ENCODE data around the gene AGPAT2.

AGPAT2 gene

GRCh38 chr9:136659861-136660784 is 27.1 kb downstream of the AGPAT2 start:
- DNase-seq = no peak

GRCh38 chr9:136658849-136659535 is 28.3 kb downstream of the AGPAT2 start:
- DNase-seq = no peak

DNA sequence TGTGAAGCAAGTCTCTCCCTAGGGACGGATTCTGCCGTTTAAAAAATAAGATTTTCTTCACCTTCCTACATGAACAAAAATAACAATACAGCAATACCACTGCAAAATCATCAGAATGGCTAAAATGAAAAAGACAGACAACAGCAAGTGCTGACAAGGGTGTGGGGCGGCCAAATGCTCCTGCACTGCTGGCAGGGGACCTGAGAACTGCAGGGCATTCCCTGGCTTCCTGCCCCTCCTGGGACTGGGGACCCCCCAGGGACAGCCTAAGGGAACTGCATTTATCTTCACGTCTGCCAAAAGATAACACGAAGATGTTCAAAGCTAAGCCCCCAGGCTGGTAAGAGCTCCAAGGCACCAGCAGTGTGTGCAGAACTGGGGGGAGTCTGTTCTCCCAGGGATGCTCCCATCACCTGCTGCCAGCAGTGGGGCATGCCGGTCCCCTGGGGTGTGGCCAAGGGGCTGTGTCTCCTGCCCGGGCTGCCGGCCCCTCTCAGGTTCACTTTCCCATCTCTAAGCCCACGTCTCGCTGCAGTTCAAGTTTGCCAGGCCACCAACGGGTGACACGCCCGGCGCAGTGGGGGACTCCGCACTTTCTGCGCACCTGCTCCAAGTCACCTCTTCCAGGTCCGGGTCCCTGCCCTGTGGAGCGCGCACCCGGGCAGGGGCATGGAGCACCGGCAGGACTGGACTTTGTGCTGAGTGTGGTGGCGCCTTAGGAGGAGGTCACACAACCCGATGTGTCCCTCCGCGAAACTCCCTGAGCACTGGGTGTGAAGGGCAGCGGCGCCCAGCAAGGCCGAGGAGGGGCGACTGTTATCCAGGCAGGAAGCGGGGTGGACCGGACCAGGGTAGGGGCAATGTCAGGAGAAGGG is 29.0 kb downstream of the AGPAT2 start:
- DNase-seq = no peak

- DNase-seq = no peak
Observed at GRCh38 chr9:136656795-136657611, 30.3 kb downstream of the AGPAT2 start.

DNA sequence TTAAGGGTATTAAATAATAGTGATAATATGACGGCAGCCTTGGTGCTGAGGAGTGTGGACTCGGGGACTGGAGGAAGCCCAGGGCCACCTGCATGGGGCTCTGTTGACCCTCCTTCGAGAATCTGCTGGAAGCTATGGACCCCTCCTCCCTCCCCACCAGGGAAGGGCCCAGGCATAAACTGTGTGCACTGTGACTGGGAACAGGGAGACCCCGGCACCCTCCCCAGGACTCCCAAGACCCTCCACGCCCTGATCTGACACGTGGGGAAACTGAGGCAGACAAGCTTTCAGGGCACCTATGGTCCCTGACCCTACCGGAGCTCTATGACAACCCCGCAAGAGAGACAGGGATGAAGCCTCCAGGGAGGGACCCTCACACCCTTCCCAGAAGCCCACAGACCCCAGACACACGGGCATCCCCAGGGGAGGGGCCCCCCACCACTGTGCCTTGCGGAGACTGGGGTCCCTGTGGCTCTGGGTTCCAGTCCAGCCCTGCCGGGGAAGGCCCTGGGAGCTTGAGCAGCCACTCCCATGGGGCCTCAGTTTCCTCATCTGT is 31.0 kb downstream of the AGPAT2 start:
- no peak for DNase-seq

GRCh38 chr9:136655536-136656182 is 31.6 kb downstream of the AGPAT2 start:
- DNase-seq = no peak

DNA sequence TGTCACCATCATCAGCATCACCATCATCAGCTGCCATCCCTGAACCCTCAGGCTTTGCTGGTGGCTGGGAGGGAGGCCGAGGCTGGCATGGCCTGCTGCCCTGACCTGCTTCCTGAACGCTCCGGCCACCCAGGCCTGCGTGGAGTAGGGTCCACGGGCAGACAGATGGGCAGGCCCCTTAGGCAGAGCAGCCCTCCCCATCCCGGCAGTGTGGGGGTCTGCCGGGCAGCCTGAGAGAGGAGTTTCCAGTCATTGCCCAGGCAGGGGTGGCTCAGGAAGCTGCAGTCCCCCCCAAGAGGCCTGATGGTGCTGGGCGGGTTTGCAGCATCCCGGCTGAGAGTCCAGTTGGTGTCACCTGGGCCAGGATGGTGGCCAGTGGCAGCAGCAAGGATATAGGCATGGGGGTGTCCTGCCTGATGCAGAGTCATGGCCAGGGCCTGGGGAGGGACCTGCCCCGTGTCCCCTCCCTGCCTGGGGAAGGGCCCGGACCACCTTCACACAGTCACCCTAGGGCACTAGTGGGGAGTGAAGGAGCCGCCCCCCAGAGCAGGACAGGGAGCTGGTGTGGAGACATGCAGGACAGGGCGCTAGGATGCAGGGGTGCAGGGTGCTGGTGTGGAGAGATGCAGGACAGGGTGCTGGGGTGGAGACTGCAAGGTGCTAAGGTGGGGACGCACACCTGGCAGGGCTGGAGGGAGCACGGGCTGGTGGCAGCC is 32.3 kb downstream of the AGPAT2 start:
- DNase-seq = no peak

GRCh38 chr9:136653323-136654079 is 33.8 kb downstream of the AGPAT2 start:
- DNase-seq = no peak

DNA sequence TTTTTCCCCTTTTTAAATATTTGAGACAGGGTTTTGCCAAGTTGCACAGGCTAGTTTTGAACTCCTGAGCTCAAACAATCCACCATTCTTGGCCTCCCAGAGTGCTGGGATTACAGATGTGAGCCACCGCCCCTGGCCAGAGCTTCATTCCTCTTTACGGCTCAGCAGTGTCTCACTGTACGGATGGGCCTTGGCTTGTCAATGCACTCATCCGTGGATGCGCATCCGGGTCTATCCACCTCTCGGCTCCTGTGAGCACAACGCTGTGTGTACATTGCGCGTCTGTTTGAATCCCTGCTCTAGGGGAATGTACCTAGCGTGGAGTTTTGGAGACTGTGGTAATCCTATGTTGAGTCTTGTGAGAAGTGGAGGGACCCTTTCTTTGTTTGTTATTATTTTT is 35.4 kb downstream of the AGPAT2 start:
- DNase-seq = no peak

DNA sequence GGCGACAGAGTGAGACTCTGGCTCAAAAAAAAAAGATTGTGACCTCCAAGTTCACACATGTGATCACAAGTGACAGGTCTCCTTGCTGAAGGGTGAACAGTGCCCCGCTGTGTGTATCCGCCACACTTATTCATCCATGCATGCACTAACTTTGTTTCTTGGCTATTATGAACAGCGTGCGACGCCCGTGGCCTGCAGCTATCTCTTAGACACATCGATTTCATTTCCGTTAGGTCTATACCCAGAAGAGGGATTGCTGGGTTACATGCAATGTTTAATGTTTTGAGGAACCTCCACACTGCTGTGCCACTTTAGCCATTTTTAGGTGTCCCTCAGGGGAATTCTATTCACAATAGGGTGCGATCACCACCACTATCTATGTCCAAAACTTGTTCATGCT is 36.6 kb downstream of the AGPAT2 start:
- no peak for DNase-seq

- DNase-seq = no peak
Observed at GRCh38 chr9:136650021-136650420, 37.2 kb downstream of the AGPAT2 start.

DNA sequence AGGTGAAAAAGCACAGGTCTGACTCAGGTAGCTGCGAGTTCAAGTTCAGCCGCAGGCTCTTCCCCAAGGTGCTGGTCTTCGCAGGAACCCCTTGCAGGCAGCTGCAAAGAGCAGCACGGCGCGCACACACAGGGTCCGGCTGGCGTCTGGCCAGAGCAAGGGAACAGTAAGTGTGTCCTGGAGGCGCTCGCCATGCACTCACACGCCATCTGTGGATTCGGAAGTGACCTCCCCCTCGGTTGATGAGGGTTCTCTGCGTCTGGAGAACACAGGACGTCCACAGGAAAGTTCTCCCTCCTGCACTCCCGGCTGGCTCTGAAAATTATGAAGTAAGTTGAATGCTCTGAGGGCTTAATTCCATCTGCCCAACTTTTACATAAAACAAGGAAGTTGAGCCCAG is 38.5 kb downstream of the AGPAT2 start:
- no peak for DNase-seq

GRCh38 chr9:136646827-136647711 is 40.2 kb downstream of the AGPAT2 start:
- no peak for DNase-seq

DNA sequence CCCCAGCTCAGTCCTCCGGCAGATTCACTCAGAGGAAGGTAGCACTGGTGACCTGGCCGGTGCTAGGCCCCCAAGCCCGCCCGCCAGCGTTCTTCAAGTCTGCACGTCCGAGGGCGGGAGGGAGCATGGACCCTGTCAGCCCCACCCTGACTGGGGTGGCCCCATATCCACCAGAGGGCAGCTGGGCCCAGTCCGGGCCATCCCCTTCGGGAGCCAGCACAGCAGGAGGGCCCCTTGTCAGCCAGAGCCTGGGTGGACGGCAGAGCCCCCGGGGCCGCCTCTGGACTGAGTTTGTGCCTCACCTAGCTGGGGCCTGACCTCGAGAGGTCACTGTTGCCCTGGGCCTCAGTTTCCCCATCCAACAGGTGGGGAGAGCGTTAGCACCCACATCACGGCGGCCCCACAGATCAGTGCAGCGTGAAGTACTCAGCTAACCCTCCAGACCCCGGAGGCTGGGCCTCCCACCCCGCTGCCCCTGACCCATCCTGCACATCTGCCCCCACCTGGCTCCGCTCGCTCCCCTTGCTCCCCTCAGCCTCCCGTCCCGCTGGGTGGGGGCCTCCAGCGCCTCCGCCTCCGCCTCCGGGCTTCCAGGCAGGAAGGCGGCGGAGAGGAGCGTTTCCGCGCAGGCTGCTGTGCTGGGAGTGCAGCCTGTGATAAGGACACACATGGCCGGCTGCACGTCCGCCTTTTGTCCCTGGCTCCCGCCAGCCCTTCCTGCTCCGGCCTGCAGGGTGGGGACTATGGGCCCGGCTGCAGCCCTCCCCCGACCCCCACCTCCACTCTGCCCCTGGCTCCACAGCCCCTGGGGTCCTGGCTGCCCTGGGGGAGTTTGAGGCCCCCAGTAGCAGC is 41.1 kb downstream of the AGPAT2 start:
- DNase-seq = no peak

DNA sequence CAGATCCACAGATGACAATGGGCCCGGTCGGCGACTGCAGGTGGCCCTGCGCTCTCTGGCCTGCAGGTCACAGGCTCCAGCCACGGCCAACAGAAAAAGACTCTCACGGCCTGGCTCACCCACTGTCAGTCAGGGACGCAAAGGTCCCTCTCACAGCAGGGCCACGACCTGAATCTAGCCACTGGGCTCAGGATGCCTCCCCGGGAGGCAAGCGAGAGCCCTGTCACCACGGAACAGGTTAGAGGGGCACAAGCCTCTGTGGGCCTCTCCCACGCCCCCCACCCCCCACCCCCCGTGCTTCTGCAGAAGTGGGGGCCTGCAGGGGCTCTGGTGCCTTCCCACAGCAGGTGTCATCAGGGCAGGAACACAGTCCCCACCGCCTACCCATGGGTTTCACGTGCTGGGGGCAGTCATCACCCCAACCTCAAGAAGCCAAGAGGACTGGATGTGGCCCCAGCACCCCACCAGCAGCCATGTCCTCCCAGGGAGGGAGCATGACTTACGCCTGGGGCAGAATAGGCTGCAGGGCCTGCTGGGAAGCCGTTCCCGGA is 41.8 kb downstream of the AGPAT2 start:
- no peak for DNase-seq

GRCh38 chr9:136644593-136645351 is 42.5 kb downstream of the AGPAT2 start:
- no peak for DNase-seq

GRCh38 chr9:136644343-136644592 is 43.0 kb downstream of the AGPAT2 start:
- DNase-seq = peak; percentile 43

All from NCI-H774 (cell line).